ENCODE results near the gene DRICH1. TPM values are rescaled to one million over a fixed set of nuclear protein-coding genes. Genes with fewer than 3 reads are reported as not detected.
"Not testable (repeated sequence)": the region's sequence is repeated elsewhere in the genome, so short reads cannot be mapped to it uniquely, and the experiment has no call there.

DRICH1 gene
- total RNA-seq, 1 donor, result 0.36 TPM

- Histone ChIP-seq H4K20me1 (ENCODE audit: insufficient read depth, low read length) (no peaks in the 10 kb centered on the region), H3K4me3 (ENCODE audit: insufficient read depth, low read length) (no peak overlapping the region), H3K9me3 (ENCODE audit: low read depth, low read length) (no peaks in the 10 kb centered on the region), H3K36me3 (ENCODE audit: insufficient read depth, low read length) (no peaks in the 10 kb centered on the region), H3K4me2 (ENCODE audit: insufficient read depth, low read length) (no peak overlapping the region), H3K79me2 (ENCODE audit: insufficient read depth, low read length) (no peaks in the 10 kb centered on the region), H3K4me1 (ENCODE audit: insufficient read depth, low read length) (no peaks in the 10 kb centered on the region), H3K27ac (ENCODE audit: low read depth, low read length) (no peak overlapping the region), H3K27me3 (ENCODE audit: insufficient read depth, low read length) (peaks cover 2% of the 10 kb centered on the region), H2AFZ (ENCODE audit: low read length) (no peak overlapping the region)
- no peak for DNase-seq (ENCODE audit: insufficient read length, low spot score, missing footprints)
- no peak for TF ChIP-seq CTCF (IDR thresholded peaks at IDR 0.05; ENCODE audit: extremely low read depth, low read depth, low read length)
Measured at GRCh38 chr22:23576681-23577080, 55.4 kb downstream of the DRICH1 start.

GRCh38 chr22:23575601-23576000 lies 56.5 kb downstream of the DRICH1 start:
- H3K4me2 ChIP-seq (ENCODE audit: insufficient read depth, low read length), result no peak overlapping the region
- H3K27me3 ChIP-seq (ENCODE audit: insufficient read depth, low read length), result peaks cover 2% of the 10 kb centered on the region
- H3K4me1 ChIP-seq (ENCODE audit: insufficient read depth, low read length), result no peaks in the 10 kb centered on the region
- DNase-seq (ENCODE audit: insufficient read length, low spot score, missing footprints), result no peak
- H2AFZ ChIP-seq (ENCODE audit: low read length), result no peak overlapping the region
- no peaks in the 10 kb centered on the region for H4K20me1 ChIP-seq (ENCODE audit: insufficient read depth, low read length)
- H3K79me2 ChIP-seq (ENCODE audit: insufficient read depth, low read length), result no peaks in the 10 kb centered on the region
- no peaks in the 10 kb centered on the region for H3K36me3 ChIP-seq (ENCODE audit: insufficient read depth, low read length)
- TF ChIP-seq CTCF (IDR thresholded peaks at IDR 0.05; ENCODE audit: extremely low read depth, low read depth, low read length), result no peak
- H3K9me3 ChIP-seq (ENCODE audit: low read depth, low read length), result no peaks in the 10 kb centered on the region
- no peak overlapping the region for H3K27ac ChIP-seq (ENCODE audit: low read depth, low read length)
- no peak overlapping the region for H3K4me3 ChIP-seq (ENCODE audit: insufficient read depth, low read length)

- no peak overlapping the region for H3K4me2 ChIP-seq (ENCODE audit: insufficient read depth, low read length)
- TF ChIP-seq CTCF (IDR thresholded peaks at IDR 0.05; ENCODE audit: extremely low read depth, low read depth, low read length), result no peak
- DNase-seq (ENCODE audit: insufficient read length, low spot score, missing footprints), result no peak
- no peaks in the 10 kb centered on the region for H3K9me3 ChIP-seq (ENCODE audit: low read depth, low read length)
- no peaks in the 10 kb centered on the region for H3K79me2 ChIP-seq (ENCODE audit: insufficient read depth, low read length)
- H3K36me3 ChIP-seq (ENCODE audit: insufficient read depth, low read length), result no peaks in the 10 kb centered on the region
- H4K20me1 ChIP-seq (ENCODE audit: insufficient read depth, low read length), result no peaks in the 10 kb centered on the region
- H3K27me3 ChIP-seq (ENCODE audit: insufficient read depth, low read length), result peaks cover 2% of the 10 kb centered on the region
- H3K27ac ChIP-seq (ENCODE audit: low read depth, low read length), result no peak overlapping the region
- H3K4me3 ChIP-seq (ENCODE audit: insufficient read depth, low read length), result no peak overlapping the region
- no peaks in the 10 kb centered on the region for H3K4me1 ChIP-seq (ENCODE audit: insufficient read depth, low read length)
- H2AFZ ChIP-seq (ENCODE audit: low read length), result no peak overlapping the region
Measured at GRCh38 chr22:23574877-23575276, 57.2 kb downstream of the DRICH1 start.

- Histone ChIP-seq H3K79me2 (ENCODE audit: insufficient read depth, low read length) (no peaks in the 10 kb centered on the region), H3K4me2 (ENCODE audit: insufficient read depth, low read length) (no peak overlapping the region), H3K27me3 (ENCODE audit: insufficient read depth, low read length) (peaks cover 2% of the 10 kb centered on the region), H3K36me3 (ENCODE audit: insufficient read depth, low read length) (no peaks in the 10 kb centered on the region), H3K27ac (ENCODE audit: low read depth, low read length) (no peak overlapping the region), H2AFZ (ENCODE audit: low read length) (no peak overlapping the region), H3K9me3 (ENCODE audit: low read depth, low read length) (no peaks in the 10 kb centered on the region), H4K20me1 (ENCODE audit: insufficient read depth, low read length) (no peaks in the 10 kb centered on the region), H3K4me3 (ENCODE audit: insufficient read depth, low read length) (no peak overlapping the region), H3K4me1 (ENCODE audit: insufficient read depth, low read length) (no peaks in the 10 kb centered on the region)
- no peak for DNase-seq (ENCODE audit: insufficient read length, low spot score, missing footprints)
- TF ChIP-seq CTCF (IDR thresholded peaks at IDR 0.05; ENCODE audit: extremely low read depth, low read depth, low read length), result no peak
Measured at GRCh38 chr22:23574371-23574811, 57.7 kb downstream of the DRICH1 start.

- H3K4me2 ChIP-seq (ENCODE audit: insufficient read depth, low read length); H3K4me3 ChIP-seq (ENCODE audit: insufficient read depth, low read length); H3K27me3 ChIP-seq (ENCODE audit: insufficient read depth, low read length); H3K79me2 ChIP-seq (ENCODE audit: insufficient read depth, low read length); H3K27ac ChIP-seq (ENCODE audit: low read depth, low read length); H3K9me3 ChIP-seq (ENCODE audit: low read depth, low read length); DNase-seq (ENCODE audit: insufficient read length, low spot score, missing footprints); H4K20me1 ChIP-seq (ENCODE audit: insufficient read depth, low read length); H3K4me1 ChIP-seq (ENCODE audit: insufficient read depth, low read length); H2AFZ ChIP-seq (ENCODE audit: low read length); H3K36me3 ChIP-seq (ENCODE audit: insufficient read depth, low read length): not testable (repeated sequence)
Measured at GRCh38 chr22:23573701-23574235, 58.4 kb downstream of the DRICH1 start.

GRCh38 chr22:23573106-23573505 lies 59.0 kb downstream of the DRICH1 start:
- H3K4me1 ChIP-seq (ENCODE audit: insufficient read depth, low read length); H4K20me1 ChIP-seq (ENCODE audit: insufficient read depth, low read length); H3K27ac ChIP-seq (ENCODE audit: low read depth, low read length); H3K4me3 ChIP-seq (ENCODE audit: insufficient read depth, low read length); H3K36me3 ChIP-seq (ENCODE audit: insufficient read depth, low read length); DNase-seq (ENCODE audit: insufficient read length, low spot score, missing footprints); H3K79me2 ChIP-seq (ENCODE audit: insufficient read depth, low read length); H3K4me2 ChIP-seq (ENCODE audit: insufficient read depth, low read length); H2AFZ ChIP-seq (ENCODE audit: low read length); H3K9me3 ChIP-seq (ENCODE audit: low read depth, low read length); H3K27me3 ChIP-seq (ENCODE audit: insufficient read depth, low read length): not testable (repeated sequence)

All from osteoblast (primary cell).